HG02642 (cell line): Measurements from ENCODE around the gene CDK15.
"Not testable (repeated sequence)": the region's sequence is repeated elsewhere in the genome, so short reads cannot be mapped to it uniquely, and the experiment has no call there.

ENCODE experiments used
- ATAC-seq: cut with Tn5 transposase; IDR thresholded peaks from one replicate; pipeline ENCODE4 v1.9.1; 2021; ENCODE audit warnings: mild to moderate bottlenecking; ENCODE audit not compliant: unreplicated experiment, poor library complexity

Gene CDK15

GRCh38 chr2:201788371-201788770 is 18.0 kb upstream of the CDK15 start:
- ATAC-seq, result no peak

GRCh38 chr2:201789395-201789794 is 16.9 kb upstream of the CDK15 start:
- ATAC-seq, result no peak

- ATAC-seq, result no peak
These were observed 16.0 kb upstream of the CDK15 start for GRCh38 chr2:201790291-201790690.

GRCh38 chr2:201790989-201791388 is 15.3 kb upstream of the CDK15 start:
- no peak for ATAC-seq

- ATAC-seq, result no peak
These were observed 12.7 kb upstream of the CDK15 start for GRCh38 chr2:201793631-201794030.

GRCh38 chr2:201794294-201794693 is 12.0 kb upstream of the CDK15 start:
- ATAC-seq, result no peak

- no peak for ATAC-seq
These were observed 10.5 kb upstream of the CDK15 start for GRCh38 chr2:201795607-201796477.

- ATAC-seq, result no peak
These were observed 9.9 kb upstream of the CDK15 start for GRCh38 chr2:201796478-201796865.

- no peak for ATAC-seq
These were observed 9.0 kb upstream of the CDK15 start for GRCh38 chr2:201797175-201797840.

- no peak for ATAC-seq
These were observed 8.0 kb upstream of the CDK15 start for GRCh38 chr2:201798252-201798913.

- not testable (repeated sequence) for ATAC-seq
These were observed 7.4 kb upstream of the CDK15 start for GRCh38 chr2:201798914-201799285.

- ATAC-seq, result no peak
These were observed 1.2 kb downstream of the CDK15 start for GRCh38 chr2:201807452-201807999.

GRCh38 chr2:201808027-201808426 is 1.7 kb downstream of the CDK15 start:
- ATAC-seq, result no peak

GRCh38 chr2:201809633-201810032 is 3.3 kb downstream of the CDK15 start:
- ATAC-seq, result no peak

- ATAC-seq, result not testable (repeated sequence)
These were observed 4.3 kb downstream of the CDK15 start for GRCh38 chr2:201810604-201811003.

- no peak for ATAC-seq
These were observed 7.8 kb downstream of the CDK15 start for GRCh38 chr2:201813996-201814760.

- ATAC-seq, result no peak
These were observed 10.6 kb downstream of the CDK15 start for GRCh38 chr2:201816657-201817575.

GRCh38 chr2:201820383-201821007 is 14.2 kb downstream of the CDK15 start:
- ATAC-seq, result no peak

- ATAC-seq, result no peak
These were observed 14.7 kb downstream of the CDK15 start for GRCh38 chr2:201821080-201821479.
